Breast epithelium (tissue), 3 donors: ENCODE measurements around the gene KAT8.

Experiments
- CTCF ChIP-seq, 3 donors: fragments of 450-650 bp; IDR thresholded peaks; one replicate each; pipeline ENCODE4 v1.5.1; 2016 to 2017; ENCODE audit warnings: antibody characterized with exemption in 3 of 3, mild to moderate bottlenecking in 3 of 3, moderate library complexity in 3 of 3
- POLR2A ChIP-seq: fragments of 450-650 bp; IDR thresholded peaks from one replicate; pipeline ENCODE4 v1.6.1; 2016; ENCODE audit warnings: antibody characterized with exemption, mild to moderate bottlenecking, moderate library complexity
- POLR2AphosphoS5 ChIP-seq, 3 donors: sonication (generic); formaldehyde crosslinking; IDR thresholded peaks; one replicate each; pipeline ENCODE4 v1.6.1; 2017; ENCODE audit warnings: antibody characterized with exemption in 3 of 3

- no peak for TF ChIP-seq CTCF (IDR thresholded peaks at IDR 0.05)
- TF ChIP-seq POLR2A, result no peak
- no peak for TF ChIP-seq POLR2AphosphoS5 (IDR thresholded peaks at IDR 0.05)
These were observed 4.8 kb upstream of the KAT8 start for GRCh38 chr16:31112711-31113110.
